Motor neuron (in vitro differentiated cells): ENCODE results near the gene SIX6. TPM values are rescaled to one million over a fixed set of nuclear protein-coding genes. Genes with fewer than 3 reads are reported as not detected.
A peak's percentile ranks its signal among the peaks of the same experiment; 100 is the strongest.
"Not testable (repeated sequence)": the region's sequence is repeated elsewhere in the genome, so short reads cannot be mapped to it uniquely, and the experiment has no call there.

Experiments
- ATAC-seq, 8 experiments: fragments of 200-7000 bp; cut with Tn5 transposase; replicated peaks in 6 of 8; 2 replicates each; pipeline ENCODE4 v1.8.0; 2021; ENCODE audit warnings: mild to moderate bottlenecking in 8 of 8, moderate library complexity in 8 of 8
- H3K27ac ChIP-seq, 2 donors: fragments of 250-450 bp; sonication (Bioruptor Pico); 2 replicates each; pipeline ENCODE4 v1.9.0; 2021; ENCODE audit warnings: antibody characterized with exemption in 2 of 2, mild to moderate bottlenecking in 2 of 2, moderate library complexity in 1 of 2
- H3K4me1 ChIP-seq, 2 donors: fragments of 250-450 bp; sonication (Bioruptor Pico); replicated peaks in 1 of 2; 2 replicates each; pipeline ENCODE4 v1.6.1; 2021; ENCODE audit warnings: antibody characterized with exemption in 2 of 2, mild to moderate bottlenecking in 2 of 2, moderate library complexity in 1 of 2
- H3K4me3 ChIP-seq, 5 donors: fragments of 250-450 bp; sonication (Bioruptor Pico); 2 replicates each; pipeline ENCODE4 v1.9.0; 2021; ENCODE audit warnings: antibody characterized with exemption in 5 of 5, mild to moderate bottlenecking in 5 of 5, moderate library complexity in 4 of 5
- WGBS, 10 experiments: fragments of 450-650 bp; shearing (Covaris generic); methylation state at CpG; one replicate each; pipeline ENCODE4 v1.0.0; 2022; 5-methylcytosine and 5-hydroxymethylcytosine counted together
- in situ Hi-C, 9 experiments: fragments of 400-800 bp; cut with MboI; loops; one replicate each; pipeline ENCODE4 v1.15.0; 2021; ENCODE audit warnings: low sequenced_read_pairs in 9 of 9, low pct_unique_long_range_greater_than_20kb in 2 of 9; ENCODE audit not compliant: unreplicated experiment in 9 of 9
- total RNA-seq, 8 experiments: library from RNA; unstranded; fragments of 300-600 nt; gene quantifications; 2 replicates each; pipeline versions ENCODE4 v1.2.3 to v1.2.4, GENCODE V29; 2022

SIX6 gene
- under 1 TPM in 4 of 8 experiments, not detected in 4; 0.05 to 0.45 (median 0.14) TPM for total RNA-seq

DNA sequence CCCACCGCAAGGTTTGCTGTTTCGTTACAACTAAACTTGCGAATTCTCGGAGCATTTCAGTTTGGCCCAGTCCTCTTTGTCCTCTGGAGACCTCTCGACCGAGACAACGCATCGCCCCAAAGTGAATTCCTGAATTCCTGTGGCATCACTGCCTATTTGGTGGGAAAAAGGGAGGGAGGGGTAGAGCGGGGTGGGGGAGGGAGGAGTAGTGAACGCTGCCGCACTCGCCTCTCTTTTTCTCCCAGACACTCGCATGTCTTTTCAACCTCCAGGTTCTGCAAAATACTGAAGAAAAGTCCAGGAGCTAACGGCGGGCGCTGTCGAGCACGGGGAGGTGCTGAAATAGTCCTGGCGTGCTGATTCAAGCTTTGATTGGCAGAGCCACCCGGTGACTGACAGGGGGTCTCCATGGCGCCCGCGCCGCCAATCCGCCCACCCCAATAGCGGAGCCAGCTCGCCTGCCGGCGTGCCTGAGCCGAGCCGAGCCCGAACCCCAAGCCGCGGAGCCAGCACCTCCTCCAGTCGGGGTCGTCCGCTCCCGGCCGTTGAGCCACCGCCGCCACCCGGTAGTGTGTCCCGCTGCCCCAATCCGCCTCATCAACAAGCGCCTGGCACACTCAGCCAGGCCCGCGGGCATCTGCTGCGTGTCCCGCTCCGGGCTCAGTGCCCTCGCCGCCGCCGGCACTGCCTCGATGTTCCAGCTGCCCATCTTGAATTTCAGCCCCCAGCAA lies at the start of gene SIX6:
TSS of gene SIX6 (plus strand) at position 440 of the 731 bp plus-strand sequence. CDS start at position 693, 253 bp downstream.
- peaks cover 0 to 15% of the 10 kb centered on the region in 2 donors for H3K4me1 ChIP-seq
- peak in 6 of 8 experiments; percentile 26 to 77 (median 42) for ATAC-seq
- WGBS, 10 experiments: 0 to 23% (median 0%) methylated on average over 1 to 20 of the region's 55 CpGs; no CpG with 5 or more reads in 2 of the 10 experiments
- H3K27ac ChIP-seq: no peak within 1 kb of the TSS
- peak within 1 kb of the TSS in 4 of 5 donors; percentile 0 to 22 (median 11) for H3K4me3 ChIP-seq
- in situ Hi-C loops: no loop called here

DNA sequence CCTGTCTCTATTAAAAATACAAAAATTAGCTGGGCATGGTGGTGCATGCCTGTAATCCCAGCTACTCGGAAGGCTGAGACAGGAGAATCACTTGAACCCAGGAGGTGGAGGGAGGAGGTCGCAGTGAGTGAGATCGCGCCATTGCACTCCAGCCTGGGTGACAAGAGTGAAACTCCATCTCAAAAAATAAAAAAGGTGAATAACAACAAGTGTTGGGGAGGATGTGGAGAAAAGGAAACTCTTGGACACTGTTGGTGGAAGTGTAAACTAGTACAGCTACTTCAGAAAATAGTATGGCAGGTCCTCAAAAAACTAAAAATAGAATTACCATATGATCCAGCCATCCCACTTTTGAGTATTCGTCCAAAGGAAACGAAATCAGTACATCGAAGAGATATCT lies 28.7 kb upstream of the SIX6 start:
- H3K27ac ChIP-seq, H3K4me3 ChIP-seq, in situ Hi-C loops, H3K4me1 ChIP-seq, ATAC-seq: not testable (repeated sequence)
- 19 to 100% (median 87%) methylated on average over 3 to 7 of the region's 7 CpGs for WGBS, 10 experiments

DNA sequence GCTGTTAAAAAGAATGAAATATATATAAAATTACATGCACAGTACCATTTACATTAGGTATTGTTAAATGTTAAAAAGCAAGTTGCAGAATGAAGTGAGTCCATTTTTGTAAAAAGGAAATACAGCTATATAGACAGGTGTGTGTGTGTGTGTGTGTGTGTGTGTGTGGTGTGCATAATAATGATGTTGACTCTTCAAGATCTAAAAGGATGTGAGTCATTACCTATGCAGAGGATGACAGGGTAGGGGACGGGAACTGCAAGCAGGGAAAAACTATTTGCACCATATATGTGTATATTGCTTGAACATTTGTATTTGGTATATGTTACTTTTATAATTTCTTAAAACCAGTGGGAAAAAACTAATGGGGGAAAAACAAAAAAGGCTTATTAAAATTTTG lies 26.2 kb upstream of the SIX6 start:
- in situ Hi-C loops: no loop called here
- WGBS, 10 experiments: 0 to 100% (median 85%) methylated on average over 1 of the region's 1 CpG; no CpG with 5 or more reads in 1 of the 10 experiments
- Histone ChIP-seq H3K4me3 (no peak overlapping the region), H3K4me1 (peaks cover 0 to 3% of the 10 kb centered on the region in 2 donors), H3K27ac (no peak overlapping the region)
- ATAC-seq: no peak

DNA sequence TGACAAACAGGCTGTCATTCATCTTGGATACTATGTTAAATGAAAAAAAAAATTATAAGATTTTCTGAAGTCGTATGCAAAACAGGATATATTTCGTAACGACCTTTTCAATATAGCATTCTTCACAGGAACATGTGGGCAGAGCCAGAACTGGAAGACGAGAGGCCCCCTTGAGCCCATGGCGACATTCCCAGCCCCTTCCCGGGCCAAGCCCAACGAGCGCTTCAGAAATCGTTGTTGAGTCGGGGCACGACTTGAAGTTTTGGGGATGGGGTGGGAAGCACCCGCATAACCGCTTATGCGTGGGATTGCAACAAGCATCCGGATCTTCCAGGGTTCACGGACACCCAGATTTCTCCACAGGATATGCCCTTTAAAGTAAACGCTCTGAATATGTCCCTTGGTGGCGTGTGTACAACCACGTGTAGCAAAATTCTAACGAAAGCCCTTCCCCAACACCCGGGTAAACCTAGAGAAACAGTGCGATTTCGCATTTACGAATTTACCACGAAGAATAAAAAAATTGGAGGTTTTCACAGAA lies 23.8 kb upstream of the SIX6 start:
- WGBS, 10 experiments: 5 to 23% (median 9%) methylated on average over 7 to 14 of the region's 25 CpGs; no CpG with 5 or more reads in 3 of the 10 experiments
- Histone ChIP-seq H3K4me1 (peaks cover 0 to 3% of the 10 kb centered on the region in 2 donors), H3K27ac (no peak overlapping the region), H3K4me3 (peak overlapping the region; percentile 57 to 67 (median 64))
- in situ Hi-C loops: no loop called here
- peak in 2 of 8 experiments; percentile 2 to 18 for ATAC-seq

DNA sequence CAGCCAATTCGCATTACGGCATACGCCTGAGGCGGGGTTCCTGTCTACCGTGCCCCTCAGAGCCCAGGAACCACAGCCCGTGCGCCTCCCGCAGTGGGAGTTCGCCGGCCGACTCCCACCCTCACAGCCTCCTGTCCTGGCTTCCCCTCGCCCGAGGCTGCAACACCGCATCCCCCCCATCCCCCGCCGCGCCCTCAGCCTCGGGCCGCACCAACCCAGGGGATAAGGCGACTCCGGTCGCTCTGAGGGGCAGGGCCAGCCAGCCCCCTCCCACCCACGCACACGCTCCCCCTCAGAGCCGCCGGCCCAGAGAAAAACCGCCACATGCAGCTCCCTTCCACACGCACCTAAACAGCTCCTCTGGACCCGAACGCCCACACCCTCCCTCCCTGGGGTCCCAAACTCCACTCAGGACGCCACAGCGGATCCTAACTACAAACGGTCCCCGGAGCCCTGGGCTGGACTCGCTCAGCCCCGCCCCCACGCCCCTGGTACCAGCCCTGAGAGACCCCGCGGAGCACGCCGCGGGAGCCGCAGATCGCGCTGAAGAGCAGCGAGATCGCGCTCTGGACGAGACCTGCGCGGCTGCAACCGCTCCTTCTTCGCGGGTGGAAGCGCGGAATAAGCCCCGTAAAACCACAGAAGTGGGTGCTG lies 23.2 kb upstream of the SIX6 start, which contains the start of gene C14orf39:
TSS of gene C14orf39 (minus strand) at position 466 of the 654 bp plus-strand sequence. CDS start 985 bp downstream, outside the sequence.
- WGBS, 10 experiments: 0 to 7% (median 0%) methylated on average over 1 to 4 of the region's 57 CpGs; no CpG with 5 or more reads in 7 of the 10 experiments
- Histone ChIP-seq H3K27ac (no peak within 1 kb of the TSS), H3K4me1 (peaks cover 0 to 3% of the 10 kb centered on the region in 2 donors), H3K4me3 (peak within 1 kb of the TSS; percentile 57 to 67 (median 64))
- in situ Hi-C loops: no loop called here
- peak; percentile 80 to 97 (median 96) for ATAC-seq

DNA sequence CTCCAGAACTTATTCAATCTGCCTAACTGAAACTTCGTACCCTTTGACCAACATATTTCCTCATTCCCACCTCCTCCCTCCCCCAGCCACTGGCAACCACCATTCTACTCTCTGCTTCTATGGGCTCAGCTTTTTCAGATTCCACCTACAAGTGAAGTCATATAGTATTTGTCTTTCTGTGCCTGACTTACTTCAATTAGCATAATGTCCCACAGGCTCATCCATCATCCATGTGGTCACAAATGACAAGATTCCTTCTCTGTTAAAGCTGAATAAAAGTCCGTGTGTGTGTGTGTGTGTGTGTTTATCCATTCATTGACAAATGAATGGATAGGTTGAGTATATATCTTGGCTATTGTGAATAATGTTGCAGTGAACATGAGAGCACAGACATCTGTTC lies 21.7 kb upstream of the SIX6 start:
- in situ Hi-C loops: no loop called here
- H3K27ac ChIP-seq: no peak overlapping the region
- ATAC-seq: no peak
- peaks cover 0 to 3% of the 10 kb centered on the region in 2 donors for H3K4me1 ChIP-seq
- H3K4me3 ChIP-seq: no peak overlapping the region
- WGBS, 10 experiments: 0 to 83% (median 40%) methylated on average over 1 to 2 of the region's 2 CpGs; no CpG with 5 or more reads in 4 of the 10 experiments

- peak in 1 of 8 experiments; percentile 38 for ATAC-seq
- in situ Hi-C loops: no loop called here
- Histone ChIP-seq H3K4me1 (peaks cover 0 to 3% of the 10 kb centered on the region in 2 donors), H3K4me3 (no peak overlapping the region), H3K27ac (no peak overlapping the region)
Measured at GRCh38 chr14:60488175-60488574, 20.8 kb upstream of the SIX6 start.

DNA sequence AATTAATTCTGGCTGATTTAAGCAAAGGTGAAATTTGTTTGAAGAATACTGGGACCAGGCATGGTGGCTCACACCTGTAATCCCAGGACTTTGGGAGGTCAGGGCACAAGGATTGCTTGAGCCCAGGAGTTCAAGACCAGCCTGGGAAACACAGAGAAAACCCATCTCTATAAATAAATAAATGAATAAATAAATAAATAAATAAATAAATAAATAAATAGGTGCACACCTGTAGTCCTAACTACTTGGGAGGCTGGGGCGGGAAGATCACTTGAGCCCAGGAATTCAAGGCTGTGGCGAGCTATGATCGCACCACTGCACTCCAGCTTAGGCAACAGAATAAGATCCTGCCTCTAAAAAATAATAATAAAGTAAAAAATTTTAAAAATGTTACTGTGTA lies 18.7 kb upstream of the SIX6 start:
- ATAC-seq: no peak
- peaks cover 0 to 3% of the 10 kb centered on the region in 2 donors for H3K4me1 ChIP-seq
- no peak overlapping the region for H3K4me3 ChIP-seq
- no peak overlapping the region for H3K27ac ChIP-seq
- in situ Hi-C loops: no loop called here
- WGBS, 10 experiments: 30 to 100% (median 82%) methylated on average over 1 to 3 of the region's 3 CpGs; no CpG with 5 or more reads in 5 of the 10 experiments

DNA sequence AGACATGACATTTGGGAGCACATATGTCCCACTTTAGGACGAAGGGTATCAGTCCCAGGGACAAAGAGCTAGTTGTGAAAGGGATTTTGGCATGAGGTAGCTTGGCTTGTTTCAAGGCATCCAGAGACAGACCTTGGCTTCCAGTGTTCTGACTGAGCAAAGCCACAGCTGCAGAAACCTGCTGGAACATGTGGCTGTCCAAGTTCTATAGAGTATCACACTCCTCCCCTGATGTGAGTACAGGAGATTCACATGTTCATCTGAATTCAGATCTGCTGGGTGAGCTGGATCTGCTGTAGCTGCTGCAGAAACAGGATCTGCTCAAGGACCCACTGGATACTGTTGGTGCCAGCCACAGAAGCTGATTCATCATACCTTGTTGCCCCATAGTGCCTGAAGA lies 13.0 kb upstream of the SIX6 start:
- Histone ChIP-seq H3K4me3 (no peak overlapping the region), H3K27ac (no peak overlapping the region), H3K4me1 (no peaks in the 10 kb centered on the region)
- 10 to 88% (median 55%) methylated on average over 1 of the region's 1 CpG; no CpG with 5 or more reads in 4 of the 10 experiments for WGBS, 10 experiments
- in situ Hi-C loops: no loop called here
- ATAC-seq: no peak

- Histone ChIP-seq H3K27ac (no peak overlapping the region), H3K4me3 (no peak overlapping the region), H3K4me1 (peaks cover 0 to 6% of the 10 kb centered on the region in 2 donors)
- ATAC-seq: no peak
- in situ Hi-C loops: no loop called here
Measured at GRCh38 chr14:60502541-60502940, 6.4 kb upstream of the SIX6 start.

- in situ Hi-C loops: no loop called here
- ATAC-seq: no peak
- Histone ChIP-seq H3K4me1 (peaks cover 0 to 15% of the 10 kb centered on the region in 2 donors), H3K27ac (no peak overlapping the region), H3K4me3 (no peak overlapping the region)
- 0 to 41% (median 14%) methylated on average over 2 of the region's 2 CpGs for WGBS, 10 experiments
Measured at GRCh38 chr14:60505448-60505847, 3.5 kb upstream of the SIX6 start.

- no peak overlapping the region for H3K27ac ChIP-seq
- peaks cover 0 to 15% of the 10 kb centered on the region in 2 donors for H3K4me1 ChIP-seq
- in situ Hi-C loops: no loop called here
- no peak for ATAC-seq
- no peak overlapping the region for H3K4me3 ChIP-seq
- WGBS, 10 experiments: 0 to 40% (median 3%) methylated on average over 1 to 7 of the region's 7 CpGs; no CpG with 5 or more reads in 1 of the 10 experiments
Measured at GRCh38 chr14:60506010-60506409, 2.9 kb upstream of the SIX6 start.

DNA sequence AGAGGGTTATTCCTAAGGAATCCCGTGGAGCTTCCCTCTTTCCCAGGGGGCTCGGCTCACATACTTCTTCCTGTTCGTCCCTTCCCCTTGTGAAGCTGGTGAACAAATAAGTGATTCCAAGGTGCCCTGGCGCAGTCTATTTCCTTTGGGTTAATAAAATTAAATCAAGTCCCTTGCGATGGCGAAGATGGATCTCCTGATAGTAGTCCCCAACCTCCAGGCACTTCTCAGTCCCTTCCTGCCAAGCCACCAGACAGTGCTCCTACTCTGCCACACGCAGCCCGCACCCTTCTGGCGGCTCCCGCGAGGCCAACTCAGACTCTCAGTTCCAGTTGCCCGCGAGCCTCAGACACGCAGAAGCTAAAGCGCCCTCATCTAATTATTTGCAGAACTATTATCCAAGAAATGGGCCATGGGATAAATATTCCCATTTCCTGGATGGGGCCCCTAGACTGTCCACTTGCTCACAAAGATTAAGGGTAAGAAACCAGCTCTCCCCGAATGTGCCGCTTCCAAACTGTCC lies 2.4 kb upstream of the SIX6 start:
- in situ Hi-C loops: no loop called here
- ATAC-seq: no peak
- H3K4me1 ChIP-seq: peaks cover 0 to 15% of the 10 kb centered on the region in 2 donors
- H3K27ac ChIP-seq: no peak overlapping the region
- 0 to 11% (median 5%) methylated on average over 2 to 15 of the region's 17 CpGs; no CpG with 5 or more reads in 3 of the 10 experiments for WGBS, 10 experiments
- no peak overlapping the region for H3K4me3 ChIP-seq
